NOMO-1 (cell line): ENCODE results near the gene HTR1E.
"Not testable (repeated sequence)": the region's sequence is repeated elsewhere in the genome, so short reads cannot be mapped to it uniquely, and the experiment has no call there.

Experiments
- DNase-seq, 2 experiments: peaks; one replicate each; lab custom pipeline; 2025; ENCODE audit not compliant: unreplicated experiment in 2 of 2; lab: John Stamatoyannopoulos, UW

Gene HTR1E

GRCh38 chr6:86973088-86973487, 35.8 kb downstream of the HTR1E start:
- no peak for DNase-seq

DNA sequence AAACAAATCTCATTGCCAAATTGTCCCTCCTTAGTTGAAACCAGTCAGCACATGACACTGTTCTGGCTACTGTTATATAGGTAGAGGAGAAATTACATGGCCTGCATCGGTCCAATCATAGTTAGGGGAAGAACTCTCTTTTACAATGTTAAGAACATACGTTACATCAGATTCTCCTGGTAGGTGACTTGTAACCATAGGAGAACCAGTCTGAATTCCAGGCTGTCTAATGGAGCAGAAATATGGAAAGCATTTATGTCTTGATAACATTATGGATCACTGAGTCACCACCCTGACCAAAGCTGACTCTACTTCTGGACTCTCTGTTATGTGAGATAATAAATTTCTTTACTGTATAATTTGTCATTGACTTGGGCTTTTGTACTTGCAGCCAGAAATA, 40.9 kb downstream of the HTR1E start:
- no peak for DNase-seq

DNA sequence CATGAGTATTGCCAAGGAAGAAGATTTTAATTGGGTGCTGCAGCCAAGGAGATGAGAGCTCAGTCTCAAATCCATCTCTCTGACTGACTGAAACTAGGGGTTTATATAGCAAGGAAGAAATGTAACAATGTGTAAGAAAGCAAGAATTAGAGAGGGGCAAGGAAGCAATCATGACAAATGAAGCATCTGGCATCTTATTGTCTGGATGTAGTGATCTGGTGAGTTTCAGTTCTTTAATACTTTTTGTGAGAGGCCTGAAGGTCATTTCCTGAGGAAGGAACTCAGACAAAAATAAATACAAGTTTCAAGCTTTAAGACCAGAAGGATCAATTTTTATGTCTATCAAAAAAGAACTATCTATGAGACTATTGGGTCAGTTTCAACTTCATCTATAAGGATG, 64.2 kb downstream of the HTR1E start:
- DNase-seq: no peak

- DNase-seq: not testable (repeated sequence)
Observed at GRCh38 chr6:87002391-87002790, 65.1 kb downstream of the HTR1E start.

DNA sequence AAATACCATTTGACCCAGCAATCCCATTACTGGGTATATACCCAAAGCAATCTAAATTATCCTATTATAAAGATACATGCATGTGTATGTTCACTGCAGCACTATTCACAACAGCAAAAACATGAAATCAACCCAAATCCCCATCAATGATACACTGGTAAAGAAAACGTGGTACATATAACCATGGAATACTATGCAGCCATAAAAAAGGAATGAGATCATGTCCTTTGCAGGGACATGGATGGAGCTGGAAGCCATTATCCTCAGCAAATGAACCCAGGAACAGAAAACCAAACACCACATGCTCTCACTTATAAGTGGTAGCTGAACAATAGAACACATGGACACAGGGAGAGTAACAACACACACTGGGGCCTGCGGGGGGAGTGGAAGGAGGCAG, 69.2 kb downstream of the HTR1E start:
- not testable (repeated sequence) for DNase-seq

DNA sequence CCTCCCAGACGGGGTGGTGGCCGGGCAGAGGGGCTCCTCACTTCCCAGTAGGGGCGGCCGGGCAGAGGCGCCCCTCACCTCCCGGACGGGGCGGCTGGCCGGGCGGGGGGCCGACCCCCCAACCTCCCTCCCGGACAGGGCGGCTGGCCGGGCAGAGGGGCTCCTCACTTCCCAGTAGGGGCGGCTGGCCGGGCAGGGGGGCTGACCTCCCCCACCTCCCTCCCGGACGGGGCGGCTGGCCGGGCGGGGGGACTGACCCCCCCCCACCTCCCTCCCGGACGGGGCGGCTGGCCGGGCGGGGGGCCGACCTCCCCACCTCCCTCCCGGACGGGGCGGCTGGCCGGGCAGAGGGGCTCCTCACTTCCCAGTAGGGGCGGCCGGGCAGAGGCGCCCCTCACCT, 72.3 kb downstream of the HTR1E start:
- not testable (repeated sequence) for DNase-seq

- no peak for DNase-seq
Observed at GRCh38 chr6:87012035-87012434, 74.7 kb downstream of the HTR1E start.

DNA sequence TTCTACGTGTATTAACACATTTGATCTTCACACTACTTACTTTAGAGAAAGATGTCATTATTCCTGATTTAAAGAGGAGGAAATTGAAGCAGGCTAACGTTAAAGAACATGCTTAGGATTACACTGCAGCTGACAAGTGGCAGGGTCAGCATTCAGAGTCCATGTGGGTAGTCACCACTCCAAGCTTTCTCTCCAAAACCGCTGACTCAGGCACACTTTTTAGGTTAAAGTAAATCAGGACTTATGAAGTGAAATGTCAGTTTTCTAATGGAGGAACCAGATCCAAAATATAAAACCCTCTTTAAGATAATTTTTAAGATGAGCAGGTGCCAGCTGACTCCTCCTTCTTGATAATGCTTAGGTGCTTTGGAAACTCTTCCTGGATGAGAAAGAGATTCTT, 75.4 kb downstream of the HTR1E start:
- DNase-seq: no peak

DNA sequence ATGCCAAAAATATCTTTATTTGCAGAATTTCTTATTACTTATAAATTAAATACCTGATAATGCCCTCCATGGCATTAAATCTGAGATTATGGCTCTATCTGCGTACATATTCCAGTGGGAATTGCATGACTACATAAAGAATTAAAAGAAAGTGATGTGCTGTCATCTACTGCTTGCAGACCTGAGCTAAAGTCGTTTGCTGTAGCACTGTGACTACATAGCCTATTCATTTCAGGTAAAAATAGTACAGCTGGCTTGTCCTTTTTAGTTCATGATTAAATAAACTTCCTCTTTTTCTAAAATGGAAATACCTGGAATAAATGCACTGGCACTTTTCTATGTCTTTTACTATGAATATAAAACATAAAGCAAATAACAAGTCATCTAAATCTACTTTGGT, 79.4 kb downstream of the HTR1E start:
- no peak for DNase-seq

GRCh38 chr6:87027021-87027420, 89.7 kb downstream of the HTR1E start:
- DNase-seq: no peak

DNA sequence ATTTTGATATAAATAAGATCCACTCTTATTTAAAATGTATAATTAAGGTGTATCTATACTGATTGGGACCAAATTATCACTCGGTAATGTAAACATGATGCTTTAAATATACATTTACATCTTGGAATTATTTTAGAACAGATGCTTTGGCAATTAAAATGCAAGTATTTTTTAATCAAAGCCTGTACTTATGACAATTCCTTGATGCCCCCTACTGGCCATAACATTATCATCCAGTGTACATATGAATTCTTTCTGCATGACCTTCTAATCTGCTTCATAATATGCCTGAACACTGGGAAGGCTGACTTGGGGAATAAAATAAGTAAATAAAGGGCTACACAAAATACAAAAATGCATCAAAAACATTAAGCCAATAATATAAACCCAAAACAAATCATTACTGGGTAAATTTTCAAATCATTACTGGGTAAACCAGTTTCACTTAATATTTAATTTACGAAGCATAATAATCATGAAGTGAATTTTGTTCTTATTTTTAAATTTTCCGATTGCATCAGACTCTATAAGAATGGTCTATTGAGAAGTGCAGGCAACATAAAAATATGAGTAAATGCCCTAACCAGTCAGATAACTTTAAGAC, 92.5 kb downstream of the HTR1E start:
- peak in 1 of 2 experiments; percentile 4 for DNase-seq

GRCh38 chr6:87040729-87041128, 103.4 kb downstream of the HTR1E start:
- DNase-seq: no peak

DNA sequence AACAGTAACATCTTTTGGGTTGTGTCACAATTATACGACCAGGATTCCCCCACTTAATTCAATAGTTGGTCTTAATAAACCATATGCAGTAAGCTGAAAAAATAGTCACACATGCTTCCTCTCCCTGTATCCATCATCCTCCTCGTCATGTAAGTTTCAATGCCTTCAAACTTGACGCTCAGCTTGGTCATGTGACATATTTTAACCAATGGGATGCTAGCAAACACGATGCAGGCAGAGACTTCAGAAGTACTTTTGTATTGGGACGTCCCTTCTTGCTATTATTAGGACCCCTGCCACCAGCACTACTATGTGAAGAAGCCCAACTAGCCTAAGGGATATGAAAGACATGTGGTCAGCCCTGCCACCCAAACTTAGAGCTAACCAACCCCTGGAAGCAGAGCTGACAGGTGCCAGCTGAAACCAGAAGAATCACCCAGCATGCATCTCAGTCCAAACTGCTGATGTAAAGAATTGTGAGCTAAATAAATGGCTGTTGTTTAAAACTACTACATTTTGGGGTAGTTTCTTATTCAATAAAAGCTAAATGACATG, 108.3 kb downstream of the HTR1E start:
- DNase-seq: no peak

GRCh38 chr6:87049779-87050178, 112.5 kb downstream of the HTR1E start:
- no peak for DNase-seq

- DNase-seq: no peak
Observed at GRCh38 chr6:87053312-87053711, 116.0 kb downstream of the HTR1E start.

- no peak for DNase-seq
Observed at GRCh38 chr6:87054143-87054833, 117.0 kb downstream of the HTR1E start.

DNA sequence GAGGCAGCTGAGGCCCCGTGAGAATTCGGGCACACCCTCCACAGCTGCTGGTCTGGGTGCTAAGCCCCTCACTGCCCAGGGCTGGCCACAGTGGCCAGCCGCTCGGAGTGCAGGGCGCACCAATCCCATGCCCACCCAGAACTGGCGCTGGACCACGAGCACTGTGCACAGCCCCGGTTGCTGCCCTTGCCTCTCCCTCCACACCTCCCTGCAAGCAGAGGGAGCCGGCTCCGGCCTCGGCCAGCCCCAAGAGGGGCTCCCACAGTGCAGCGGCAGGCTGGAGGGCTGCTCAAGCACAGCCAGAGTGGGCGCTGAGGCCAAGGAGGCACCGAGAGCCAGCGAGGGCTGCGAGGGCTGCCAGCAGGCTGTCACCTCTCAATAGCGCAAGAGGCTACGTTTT, 122.6 kb downstream of the HTR1E start:
- no peak for DNase-seq

DNA sequence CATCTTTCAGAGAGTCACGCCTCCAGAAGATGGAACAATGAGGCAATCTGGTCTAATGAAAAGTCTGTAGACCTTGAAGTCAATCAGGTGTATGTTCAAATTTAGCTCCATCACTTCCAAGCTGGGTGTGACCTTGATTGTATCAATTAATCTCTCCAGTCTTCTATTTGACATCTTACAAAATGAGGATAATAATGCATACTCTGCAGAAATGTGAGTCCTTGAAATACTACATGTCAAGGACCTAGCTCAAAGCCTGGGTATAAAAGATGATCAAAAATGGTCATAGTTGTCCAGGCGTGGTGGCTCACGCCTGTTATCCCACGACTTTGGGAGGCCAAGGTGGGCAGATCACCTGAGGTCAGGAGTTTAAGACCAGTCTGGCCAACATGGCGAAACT, 127.8 kb downstream of the HTR1E start:
- DNase-seq: no peak
